ENCODE results near the gene WDFY3.

Gene WDFY3

GRCh38 chr4:84792366-84793301, 173.9 kb downstream of the WDFY3 start:
- DNase-seq (ENCODE audit: low read depth in 2 of 2): no peak

- DNase-seq (ENCODE audit: low read depth in 2 of 2): no peak
Measured at GRCh38 chr4:84790769-84791565, 175.5 kb downstream of the WDFY3 start.

DNA sequence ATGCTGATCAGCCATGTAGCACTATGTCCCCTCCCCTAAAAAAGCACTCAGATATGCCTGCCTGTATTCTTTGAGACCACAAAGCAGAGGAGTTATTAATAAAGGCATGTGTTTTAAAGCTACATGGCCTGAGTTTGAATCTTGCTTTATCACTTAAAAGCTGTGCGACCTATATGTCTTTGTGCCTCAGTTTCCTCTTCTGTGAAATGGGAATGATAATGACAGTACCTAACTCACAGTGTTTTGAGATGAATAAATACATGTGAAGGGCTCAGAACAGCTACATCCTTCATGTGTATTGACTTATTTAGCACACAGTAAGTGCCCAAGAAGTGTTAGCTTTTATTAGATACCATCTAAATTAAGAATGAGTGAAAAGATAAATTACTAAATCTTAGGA, 180.0 kb downstream of the WDFY3 start:
- DNase-seq (ENCODE audit: low read depth in 2 of 2): no peak

GRCh38 chr4:84782517-84782916, 184.0 kb downstream of the WDFY3 start:
- DNase-seq (ENCODE audit: low read depth in 2 of 2): no peak

DNA sequence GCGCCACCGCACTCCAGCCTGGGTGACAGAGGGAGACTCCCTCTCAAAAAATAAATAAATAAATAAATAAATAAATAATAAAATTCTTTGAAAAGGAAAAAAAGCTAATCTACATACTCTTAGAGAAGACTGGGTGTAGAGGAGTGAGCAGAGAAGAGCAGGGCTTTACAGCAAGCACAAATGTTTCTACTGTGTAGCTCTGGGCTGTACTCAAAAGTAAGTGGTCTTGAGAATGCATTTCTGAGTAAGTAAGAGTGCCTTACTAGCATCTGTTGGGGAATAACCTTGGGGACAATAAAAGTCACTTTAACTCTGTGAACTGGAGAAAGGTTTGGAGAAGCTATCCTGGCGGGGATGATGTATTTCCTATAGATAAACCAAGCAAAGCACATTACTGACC, 185.8 kb downstream of the WDFY3 start:
- no peak for DNase-seq (ENCODE audit: low read depth in 2 of 2)

- DNase-seq (ENCODE audit: low read depth in 2 of 2): no peak
Measured at GRCh38 chr4:84778041-84778440, 188.4 kb downstream of the WDFY3 start.

DNA sequence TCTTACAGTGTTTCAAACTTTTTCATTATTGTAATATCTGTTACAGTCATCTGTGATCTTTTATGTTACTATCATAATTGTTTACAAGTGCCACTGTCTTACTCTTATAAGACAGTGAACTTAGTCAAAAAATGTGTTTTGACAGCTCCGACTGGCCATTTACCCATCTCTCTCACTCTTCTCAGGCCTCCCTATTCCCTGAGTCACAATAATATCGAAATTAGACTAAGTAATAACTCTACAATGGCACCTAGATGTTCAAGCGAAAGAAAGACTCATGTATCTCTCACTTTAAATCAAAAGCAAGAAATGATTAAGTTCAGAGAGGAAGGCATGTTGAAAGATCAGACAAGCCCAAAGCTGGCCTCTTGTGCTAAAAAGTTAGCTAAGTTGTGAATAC, 199.3 kb downstream of the WDFY3 start:
- DNase-seq (ENCODE audit: low read depth in 2 of 2): no peak

- no peak for DNase-seq (ENCODE audit: low read depth in 2 of 2)
Measured at GRCh38 chr4:84753321-84753972, 213.0 kb downstream of the WDFY3 start.

GRCh38 chr4:84751707-84752106, 214.8 kb downstream of the WDFY3 start:
- no peak for DNase-seq (ENCODE audit: low read depth in 2 of 2)

DNA sequence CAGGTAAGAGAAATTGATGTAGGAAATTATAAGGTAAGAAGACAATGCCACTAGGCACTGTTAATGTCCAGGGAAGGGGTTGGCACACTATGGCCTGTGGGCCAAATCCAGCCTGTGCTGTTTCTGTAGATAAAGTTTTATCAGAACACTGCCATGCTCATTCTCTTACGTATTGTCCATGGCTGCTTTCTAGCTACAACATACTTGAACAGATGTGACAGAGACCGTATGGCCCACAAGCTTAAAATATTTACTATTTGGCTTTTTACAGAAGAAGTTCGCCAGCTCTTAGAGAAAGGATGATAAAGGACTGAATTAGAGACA, 215.6 kb downstream of the WDFY3 start:
- no peak for DNase-seq (ENCODE audit: low read depth in 2 of 2)

DNA sequence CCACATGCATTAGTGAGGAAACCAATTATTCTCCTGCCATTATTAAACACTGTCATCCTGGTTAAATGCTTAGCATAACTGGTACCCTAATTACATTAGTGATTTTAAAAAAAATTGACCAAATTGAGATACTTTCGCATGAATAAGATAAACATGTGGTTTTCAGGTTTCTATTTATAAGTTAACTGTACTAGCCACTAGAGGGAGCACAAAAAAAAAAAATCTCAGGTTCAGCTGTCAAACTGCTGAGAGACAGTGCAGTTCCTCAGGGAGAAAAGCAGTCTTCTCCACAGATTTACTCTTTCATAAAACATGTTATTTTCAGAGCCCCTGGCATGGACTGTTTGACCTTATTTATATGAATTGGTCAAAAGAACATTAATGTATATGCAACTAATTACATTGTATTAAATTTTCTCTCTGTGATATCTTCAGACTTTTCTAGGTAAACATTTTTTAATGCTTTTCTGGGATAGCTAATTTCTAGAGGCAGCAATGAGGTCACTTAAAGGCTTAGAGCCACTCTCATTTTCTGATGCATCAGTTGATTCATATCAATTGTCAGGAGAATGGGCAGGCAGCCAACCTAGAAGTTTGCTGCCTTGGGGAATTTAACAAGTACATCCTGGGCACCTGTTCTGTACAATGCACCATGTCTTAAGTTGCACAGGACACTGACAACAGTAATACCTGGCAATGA, 216.1 kb downstream of the WDFY3 start:
- no peak for DNase-seq (ENCODE audit: low read depth in 2 of 2)

- no peak for DNase-seq (ENCODE audit: low read depth in 2 of 2)
Measured at GRCh38 chr4:84740057-84740456, 226.4 kb downstream of the WDFY3 start.

DNA sequence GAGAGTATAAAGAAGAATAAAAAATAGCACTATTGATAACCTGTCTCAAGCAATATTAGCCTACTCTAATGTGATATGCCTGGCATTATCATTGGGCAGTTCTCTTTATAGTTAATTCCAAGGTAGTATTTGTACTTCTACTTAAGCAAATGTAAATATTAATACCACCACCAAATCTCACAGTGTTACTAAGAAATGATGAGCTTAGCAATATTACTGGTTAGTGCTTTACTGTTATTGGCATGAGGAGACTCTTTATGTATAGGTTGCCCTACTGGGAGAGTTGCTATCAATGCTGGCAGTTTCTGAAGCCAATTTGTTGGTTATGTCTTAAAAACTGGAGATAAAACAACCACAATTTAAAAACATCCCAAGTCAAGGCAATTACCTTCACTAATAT, 227.9 kb downstream of the WDFY3 start:
- DNase-seq (ENCODE audit: low read depth in 2 of 2): no peak

- no peak for DNase-seq (ENCODE audit: low read depth in 2 of 2)
Measured at GRCh38 chr4:84737656-84738055, 228.8 kb downstream of the WDFY3 start.

DNA sequence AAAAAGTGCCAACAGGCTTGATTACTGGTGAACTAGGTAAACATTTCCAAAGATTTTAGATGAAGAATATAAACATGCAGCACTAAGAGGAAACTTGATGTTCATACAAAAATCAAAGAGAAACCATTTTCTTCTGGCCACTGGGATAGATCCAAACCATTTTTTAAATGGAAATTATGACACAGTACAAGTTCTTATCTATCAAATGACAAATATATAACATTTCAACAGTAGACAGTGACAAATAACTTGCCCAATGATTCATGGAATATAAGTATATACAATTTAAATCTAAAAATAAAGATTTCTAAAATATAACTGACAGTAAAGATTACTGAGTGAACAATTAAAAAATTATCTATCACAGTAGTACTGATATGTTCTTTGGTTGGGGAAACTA, 232.5 kb downstream of the WDFY3 start:
- DNase-seq (ENCODE audit: low read depth in 2 of 2): no peak

DNA sequence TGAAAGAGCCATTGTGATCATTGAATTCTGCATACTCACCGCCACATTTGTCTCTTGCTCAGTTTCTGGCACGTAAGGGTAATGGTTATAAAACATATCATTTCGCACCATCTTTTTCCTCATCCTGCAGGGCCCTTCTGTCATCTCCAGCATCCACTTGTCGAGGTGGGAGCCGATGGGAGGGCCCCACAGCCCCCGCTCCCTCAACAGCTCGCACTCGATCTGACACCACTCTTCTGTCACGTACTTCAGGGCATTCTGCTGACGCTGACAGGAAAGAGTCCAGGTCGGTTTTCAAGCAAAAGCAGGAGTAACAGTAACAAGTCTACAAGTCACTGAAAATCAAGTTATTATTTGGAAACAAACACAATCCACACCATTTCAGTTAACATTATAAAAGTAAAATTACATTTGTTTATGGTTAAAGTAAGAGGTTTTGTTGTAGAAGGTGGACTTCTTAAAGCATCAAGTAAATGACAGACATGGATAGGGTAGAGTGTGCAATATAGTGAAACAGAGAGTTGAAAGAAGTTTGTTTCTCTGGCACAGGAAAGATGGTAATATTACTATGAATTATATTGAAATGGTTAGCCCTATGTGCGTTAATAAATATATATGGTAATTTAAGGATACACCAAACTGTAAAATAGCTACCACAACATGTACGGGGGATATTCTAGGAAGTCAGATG, 233.0 kb downstream of the WDFY3 start:
- DNase-seq (ENCODE audit: low read depth in 2 of 2): no peak

GRCh38 chr4:84730375-84730774, 236.1 kb downstream of the WDFY3 start:
- DNase-seq (ENCODE audit: low read depth in 2 of 2): no peak

GRCh38 chr4:84727491-84727890, 239.0 kb downstream of the WDFY3 start:
- DNase-seq (ENCODE audit: low read depth in 2 of 2): no peak

DNA sequence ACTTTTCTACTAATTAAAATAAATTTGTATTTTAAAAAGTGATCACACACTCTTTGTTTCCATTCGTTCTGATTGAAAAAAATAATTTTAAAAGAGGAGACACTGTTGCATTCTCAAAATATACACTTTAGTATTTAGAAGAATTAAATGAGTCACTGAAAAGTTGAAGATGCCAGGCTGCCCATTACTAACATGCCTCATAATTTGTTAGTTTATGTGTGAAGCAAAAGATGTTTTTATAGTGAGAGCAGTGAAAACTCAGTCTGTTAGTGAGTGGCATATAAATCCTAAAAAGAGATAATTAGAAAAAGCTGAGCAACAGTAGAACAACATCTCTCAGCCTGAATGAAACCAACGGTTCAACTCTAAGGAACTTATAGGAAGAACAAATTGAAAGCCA, 240.1 kb downstream of the WDFY3 start:
- DNase-seq (ENCODE audit: low read depth in 2 of 2): no peak

- no peak for DNase-seq (ENCODE audit: low read depth in 2 of 2)
Measured at GRCh38 chr4:84722720-84723119, 243.8 kb downstream of the WDFY3 start.

DNA sequence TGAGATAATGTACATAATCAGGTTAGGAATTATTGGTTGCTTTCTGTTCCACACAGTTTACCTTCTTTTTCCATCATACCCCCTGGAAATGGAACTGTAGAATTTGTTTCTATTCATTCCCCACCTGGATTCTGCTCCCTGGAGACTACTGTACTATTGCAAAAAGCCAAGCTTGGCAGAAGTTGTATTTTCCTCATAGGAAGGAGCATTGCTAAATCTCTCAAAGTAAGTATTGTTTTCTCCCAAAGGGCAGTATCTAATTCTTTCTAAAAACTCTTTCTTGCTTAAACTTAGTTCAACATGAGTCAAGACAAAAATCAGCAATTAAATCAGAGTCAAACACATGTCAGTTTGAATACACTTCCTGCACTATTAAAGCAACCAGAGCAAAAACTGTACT, 247.4 kb downstream of the WDFY3 start:
- no peak for DNase-seq (ENCODE audit: low read depth in 2 of 2)

Data from stimulated activated CD8-positive, alpha-beta memory T cell treated with anti-CD3 and anti-CD28 coated beads, Interleukin-15, amount 100 ng/mL, for 48 hours (primary cell).